ENCODE results near the gene RNF167.

The RNF167 gene

DNA sequence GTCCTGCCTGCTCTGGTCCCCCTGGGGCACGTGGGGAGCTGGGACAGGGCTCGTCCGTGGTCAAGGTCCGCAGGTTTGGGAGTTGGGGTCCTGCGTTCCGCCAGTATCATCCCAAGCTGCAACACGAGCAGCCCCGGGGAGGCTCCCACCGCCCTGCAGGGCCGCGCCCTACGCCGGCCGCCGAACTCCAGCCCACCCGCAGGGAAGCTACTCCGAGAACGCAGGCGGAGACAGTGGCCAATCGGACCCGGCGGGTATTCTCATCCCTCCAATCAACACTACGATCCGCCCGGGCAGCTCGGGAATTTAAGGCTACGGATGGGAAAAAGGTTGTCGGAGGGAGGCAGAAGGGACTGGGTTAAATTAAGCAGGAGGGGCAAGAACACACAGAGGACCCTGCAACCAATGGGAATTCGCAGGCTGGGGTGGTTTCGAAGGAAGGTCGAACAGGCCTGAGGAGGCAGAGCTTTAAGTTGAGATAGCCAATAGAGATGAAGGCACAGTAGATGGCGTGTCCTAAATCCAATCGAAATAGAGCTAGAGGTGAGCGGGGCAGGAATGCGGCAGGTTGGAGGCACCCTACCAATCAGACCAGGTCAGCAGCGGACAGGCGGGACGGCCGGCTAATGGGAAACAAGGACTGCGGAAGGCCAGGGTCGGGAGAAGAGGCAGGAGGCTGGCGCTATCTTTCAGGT lies 26.9 kb downstream of the RNF167 start:
- H3K4me3 ChIP-seq (ENCODE audit: low read length), result peak overlapping the region; percentile 91
- TF ChIP-seq, protein P1, sequence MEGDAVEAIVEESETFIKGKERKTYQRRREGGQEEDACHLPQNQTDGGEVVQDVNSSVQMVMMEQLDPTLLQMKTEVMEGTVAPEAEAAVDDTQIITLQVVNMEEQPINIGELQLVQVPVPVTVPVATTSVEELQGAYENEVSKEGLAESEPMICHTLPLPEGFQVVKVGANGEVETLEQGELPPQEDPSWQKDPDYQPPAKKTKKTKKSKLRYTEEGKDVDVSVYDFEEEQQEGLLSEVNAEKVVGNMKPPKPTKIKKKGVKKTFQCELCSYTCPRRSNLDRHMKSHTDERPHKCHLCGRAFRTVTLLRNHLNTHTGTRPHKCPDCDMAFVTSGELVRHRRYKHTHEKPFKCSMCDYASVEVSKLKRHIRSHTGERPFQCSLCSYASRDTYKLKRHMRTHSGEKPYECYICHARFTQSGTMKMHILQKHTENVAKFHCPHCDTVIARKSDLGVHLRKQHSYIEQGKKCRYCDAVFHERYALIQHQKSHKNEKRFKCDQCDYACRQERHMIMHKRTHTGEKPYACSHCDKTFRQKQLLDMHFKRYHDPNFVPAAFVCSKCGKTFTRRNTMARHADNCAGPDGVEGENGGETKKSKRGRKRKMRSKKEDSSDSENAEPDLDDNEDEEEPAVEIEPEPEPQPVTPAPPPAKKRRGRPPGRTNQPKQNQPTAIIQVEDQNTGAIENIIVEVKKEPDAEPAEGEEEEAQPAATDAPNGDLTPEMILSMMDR (conservative IDR thresholded peaks at IDR 0.05; ENCODE audit: low read length), result no peak
- DNase-seq (ENCODE audit: low read depth), result peak; percentile 100

DNA sequence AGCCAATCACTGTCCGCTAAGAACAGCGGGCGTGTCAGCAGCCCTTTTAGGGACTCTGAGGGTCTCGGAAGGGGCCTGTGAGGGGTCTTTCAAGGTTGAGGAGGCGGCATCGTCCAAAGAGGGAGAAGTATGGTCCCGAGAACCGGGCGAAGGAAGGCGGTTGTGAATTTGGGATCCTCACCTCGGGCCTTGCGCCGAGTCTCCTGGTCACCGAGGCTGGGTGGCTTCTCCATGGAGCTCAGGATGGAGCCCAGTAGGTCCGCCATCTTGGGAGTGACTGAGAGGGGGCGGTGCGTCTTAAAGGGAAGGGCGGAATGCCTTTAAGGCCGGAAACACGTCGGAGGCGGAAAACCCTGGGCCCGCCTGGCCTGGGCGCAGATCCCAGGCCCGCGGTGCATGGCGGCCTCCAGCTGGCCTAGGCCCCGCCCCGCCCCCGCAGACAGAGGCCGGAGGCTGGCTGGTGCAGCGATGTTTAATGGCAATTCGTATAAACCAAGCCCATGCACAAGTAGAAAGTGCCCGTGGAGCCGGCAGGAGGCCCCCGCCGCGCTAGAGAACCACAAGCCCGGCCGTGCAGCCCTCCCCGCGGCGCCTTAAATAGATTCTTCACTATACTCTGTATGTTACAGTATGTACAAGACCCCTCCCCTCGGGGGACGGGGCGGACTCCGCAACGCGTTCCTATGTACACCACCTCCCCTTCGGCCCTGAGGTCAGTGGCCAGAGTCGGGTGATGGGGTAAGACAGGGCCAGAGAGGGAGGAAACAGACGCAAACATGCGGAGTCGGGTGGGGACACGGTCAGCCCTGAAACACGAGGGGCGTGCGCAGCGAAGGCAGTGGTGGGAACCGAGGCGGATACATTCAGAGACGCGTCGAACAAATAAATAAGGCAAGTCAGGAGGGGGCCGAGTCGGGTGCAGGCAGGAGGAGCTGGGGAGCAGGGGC lies 27.7 kb downstream of the RNF167 start, which contains the start of gene SPAG7:
SPAG7 (minus strand) TSS at position 279 of the 947 bp plus-strand sequence; CDS start at position 266, 13 bp downstream.
- peak; percentile 98 for DNase-seq (ENCODE audit: low read depth)
- TF ChIP-seq, protein P1 (conservative IDR thresholded peaks at IDR 0.05; ENCODE audit: low read length), result peak; percentile 8; the same call in 1 of the 2 replicates
- H3K4me3 ChIP-seq (ENCODE audit: low read length), result peak within 1 kb of the TSS; percentile 91

DNA sequence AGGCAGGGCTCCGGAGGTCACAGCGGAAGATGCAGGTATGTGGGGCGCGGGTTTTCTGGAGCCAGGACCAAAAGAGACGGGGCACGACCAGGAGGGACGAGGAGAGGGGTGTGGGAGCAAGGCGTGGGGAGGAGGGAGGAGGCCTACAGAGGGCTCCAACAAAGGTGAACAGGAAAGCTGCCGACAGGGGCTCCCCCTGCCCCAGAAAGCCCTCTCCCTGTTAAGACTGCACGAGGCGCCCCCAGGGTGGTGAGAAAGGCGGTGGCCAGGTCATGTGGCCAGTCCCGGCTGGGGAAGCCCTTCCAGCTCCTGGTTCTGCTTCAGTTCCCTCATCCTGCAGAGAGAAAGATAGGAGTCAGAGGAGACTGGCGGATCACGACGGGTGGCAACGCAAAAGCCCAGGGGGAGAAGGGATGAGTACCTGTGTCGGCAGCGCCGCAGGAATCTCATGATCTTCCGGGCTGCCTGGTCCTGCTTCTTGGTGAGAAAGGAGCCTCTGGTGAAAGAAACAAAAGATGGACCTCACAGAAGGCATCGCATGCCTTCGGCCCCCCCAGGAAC lies 28.5 kb downstream of the RNF167 start:
- no peak for DNase-seq (ENCODE audit: low read depth)
- peak overlapping the region; percentile 69 for H3K4me3 ChIP-seq (ENCODE audit: low read length)
- TF ChIP-seq, protein P1 (conservative IDR thresholded peaks at IDR 0.05; ENCODE audit: low read length), result no peak

DNA sequence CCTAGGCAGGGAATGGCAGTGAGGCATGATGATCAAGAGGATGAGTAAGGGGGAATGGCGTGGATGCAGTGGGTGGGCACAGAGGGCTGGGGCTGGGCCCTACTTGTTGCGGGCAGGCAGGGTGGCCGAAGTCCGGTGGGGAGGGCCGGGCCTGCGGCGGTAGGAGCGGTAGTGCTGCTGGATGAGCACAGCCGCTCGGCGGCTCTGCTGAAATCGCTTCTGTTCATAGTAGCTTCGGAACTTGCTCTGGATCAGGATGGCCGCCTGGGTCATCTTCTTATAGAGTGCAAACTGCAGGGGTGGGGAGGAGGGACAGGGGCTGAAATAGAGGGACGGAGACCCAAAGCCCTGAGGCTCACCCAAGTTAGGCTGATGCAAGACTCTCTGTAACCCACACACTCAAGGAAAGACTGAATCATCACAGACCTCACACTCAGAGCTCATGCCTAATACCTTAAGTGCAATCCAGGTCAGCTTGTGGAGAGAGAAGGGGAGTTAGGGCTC lies 29.0 kb downstream of the RNF167 start:
- H3K4me3 ChIP-seq (ENCODE audit: low read length), result peak overlapping the region; percentile 69
- peak; percentile 90 for DNase-seq (ENCODE audit: low read depth)
- TF ChIP-seq, protein P1 (conservative IDR thresholded peaks at IDR 0.05; ENCODE audit: low read length), result no peak

DNA sequence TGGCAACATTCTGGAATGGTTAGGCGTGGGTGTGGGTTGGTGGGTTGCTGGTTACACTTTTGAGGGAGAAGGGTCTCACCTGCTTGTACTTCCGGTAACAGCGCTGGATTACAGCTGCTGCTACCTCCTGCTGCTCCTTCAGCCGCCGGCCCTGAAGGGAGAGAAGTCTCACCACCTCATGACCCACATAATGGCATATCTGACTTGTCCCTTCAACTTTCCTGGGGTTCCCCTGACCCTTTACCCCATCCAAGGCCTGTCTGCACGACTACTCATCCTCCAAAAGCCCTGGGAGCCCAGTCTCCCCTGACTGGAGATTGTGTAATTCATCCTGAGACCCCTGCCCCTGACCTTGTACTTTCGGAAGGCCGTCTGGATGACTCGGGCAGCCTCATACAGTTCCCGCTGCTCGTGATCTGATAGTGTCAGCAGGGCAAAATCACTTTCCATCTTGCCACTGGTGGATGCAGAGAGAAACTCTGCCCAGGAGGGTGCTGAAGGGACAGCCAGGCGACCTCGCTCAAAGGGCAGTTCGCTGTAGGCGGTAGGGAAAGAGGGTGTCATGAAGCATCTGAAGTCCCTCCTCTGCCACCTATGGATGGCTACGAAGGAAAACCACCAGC lies 29.6 kb downstream of the RNF167 start:
- H3K4me3 ChIP-seq (ENCODE audit: low read length), result peak overlapping the region; percentile 69
- TF ChIP-seq, protein P1 (conservative IDR thresholded peaks at IDR 0.05; ENCODE audit: low read length), result no peak
- DNase-seq (ENCODE audit: low read depth), result no peak

GRCh38 chr17:4970273-4970672 lies 30.2 kb downstream of the RNF167 start:
- DNase-seq (ENCODE audit: low read depth), result no peak
- TF ChIP-seq, protein P1 (conservative IDR thresholded peaks at IDR 0.05; ENCODE audit: low read length), result no peak
- H3K4me3 ChIP-seq (ENCODE audit: low read length), result no peak overlapping the region

All from AG10803 (cell line).